Activated T-helper 1 cell treated with anti-CD3 and anti-CD28 coated beads, Interleukin-2, amount 50 U/mL, for 16 hours (primary cell): ENCODE measurements around the gene OR8G1.
"Not testable (repeated sequence)": the region's sequence is repeated elsewhere in the genome, so short reads cannot be mapped to it uniquely, and the experiment has no call there.

Source experiments
- DNase-seq, 2 donors: peaks; one replicate each; pipeline ENCODE4 v3.0.0-alpha.2; 2020; ENCODE audit warnings: low read depth in 1 of 2, low spot score in 1 of 2

The OR8G1 gene, protein sequence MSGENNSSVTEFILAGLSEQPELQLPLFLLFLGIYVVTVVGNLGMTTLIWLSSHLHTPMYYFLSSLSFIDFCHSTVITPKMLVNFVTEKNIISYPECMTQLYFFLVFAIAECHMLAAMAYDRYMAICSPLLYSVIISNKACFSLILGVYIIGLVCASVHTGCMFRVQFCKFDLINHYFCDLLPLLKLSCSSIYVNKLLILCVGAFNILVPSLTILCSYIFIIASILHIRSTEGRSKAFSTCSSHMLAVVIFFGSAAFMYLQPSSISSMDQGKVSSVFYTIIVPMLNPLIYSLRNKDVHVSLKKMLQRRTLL

DNA sequence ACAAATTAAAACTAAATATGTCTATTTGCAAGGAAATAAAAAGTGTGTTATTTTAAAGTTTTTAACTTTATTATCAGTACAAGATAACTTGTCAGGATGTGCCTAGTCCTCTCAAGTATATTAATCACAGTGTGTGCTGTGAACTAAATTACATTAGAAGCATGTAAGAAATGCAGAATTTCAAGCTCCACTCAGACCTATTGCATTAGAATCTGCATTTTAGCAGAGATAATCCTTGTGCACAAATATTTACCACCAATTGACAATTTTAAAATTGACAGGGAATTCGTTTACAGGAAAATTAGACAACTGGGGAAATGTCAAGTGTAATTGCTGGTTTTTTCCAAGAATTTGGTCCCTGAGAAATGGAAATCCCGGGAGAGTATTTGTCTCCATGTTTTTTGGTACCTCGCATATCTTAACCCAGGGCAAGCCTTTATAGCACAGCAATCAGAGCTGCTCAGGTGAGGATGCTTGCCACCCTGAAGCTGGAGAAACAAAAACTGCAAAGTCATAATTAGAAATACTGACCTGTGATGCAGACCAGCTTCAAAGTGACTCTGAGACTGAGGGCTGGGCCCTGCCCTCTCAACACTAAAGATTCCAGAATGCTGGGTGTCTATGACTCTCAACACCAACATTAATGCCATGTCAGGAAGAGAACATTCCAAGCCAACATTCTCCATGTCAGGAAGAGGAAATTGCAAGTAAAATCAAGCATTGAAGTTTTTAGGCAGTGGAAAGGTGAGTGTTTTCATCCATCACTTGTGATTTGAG, at the start of gene OR8G1:
OR8G1 (plus strand) TSS at position 475 of the 777 bp plus-strand sequence. CDS start 8,581 bp downstream, outside the sequence.
- no peak for DNase-seq

- no peak for DNase-seq
These were observed 47.5 kb upstream of the OR8G1 start for GRCh38 chr11:124193221-124194010.

- no peak for DNase-seq
These were observed 46.4 kb upstream of the OR8G1 start for GRCh38 chr11:124194293-124195188.

DNA sequence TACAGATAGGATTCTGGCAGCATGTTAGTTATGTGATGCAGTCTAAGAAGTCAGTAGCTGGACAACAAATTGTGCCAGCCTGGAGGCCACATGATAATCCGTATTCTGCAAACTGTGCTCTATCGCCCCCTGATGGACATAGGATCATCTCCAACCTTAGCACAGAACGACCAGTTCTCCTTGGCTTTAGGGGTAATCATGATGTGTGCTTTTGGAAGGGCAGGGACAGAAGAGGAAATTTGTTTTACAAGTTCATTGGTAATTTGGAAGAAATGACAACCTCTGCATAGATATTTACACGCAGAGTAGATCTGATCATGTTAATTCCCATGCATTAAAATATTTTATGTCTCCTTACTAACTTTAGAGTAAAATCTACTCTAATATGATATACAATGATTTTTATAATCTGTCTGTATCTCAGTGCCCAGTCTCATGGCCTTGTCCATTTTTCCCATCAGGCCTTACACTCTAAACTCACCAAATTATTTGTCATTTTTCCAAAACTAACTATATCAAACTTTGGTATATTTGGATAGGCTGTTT, 45.6 kb upstream of the OR8G1 start:
- DNase-seq, result peak in 1 of 2 donors; percentile 3

GRCh38 chr11:124197999-124198398, 42.9 kb upstream of the OR8G1 start:
- DNase-seq, result no peak

GRCh38 chr11:124198897-124199296, 42.0 kb upstream of the OR8G1 start:
- no peak for DNase-seq

- no peak for DNase-seq
These were observed 41.2 kb upstream of the OR8G1 start for GRCh38 chr11:124199702-124200101.

DNA sequence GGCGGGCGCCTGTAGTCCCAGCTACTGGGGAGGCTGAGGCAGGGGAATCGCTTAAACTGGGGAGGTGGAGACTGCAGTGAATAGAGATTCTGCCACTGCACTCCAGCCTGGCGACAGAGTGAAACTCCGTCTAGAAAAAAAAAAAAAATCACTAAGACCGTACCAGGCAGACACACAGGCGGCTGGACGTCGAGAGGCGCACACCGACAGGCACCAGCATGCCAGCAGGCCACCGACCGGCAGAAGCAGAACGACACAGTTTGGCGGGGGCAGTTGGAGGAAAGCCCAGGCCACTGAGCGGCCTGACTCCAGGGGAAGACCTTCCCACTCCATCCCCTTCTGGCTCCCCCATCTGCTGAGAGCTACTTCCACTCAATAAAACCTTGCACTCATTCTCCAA, 40.2 kb upstream of the OR8G1 start:
- no peak for DNase-seq

DNA sequence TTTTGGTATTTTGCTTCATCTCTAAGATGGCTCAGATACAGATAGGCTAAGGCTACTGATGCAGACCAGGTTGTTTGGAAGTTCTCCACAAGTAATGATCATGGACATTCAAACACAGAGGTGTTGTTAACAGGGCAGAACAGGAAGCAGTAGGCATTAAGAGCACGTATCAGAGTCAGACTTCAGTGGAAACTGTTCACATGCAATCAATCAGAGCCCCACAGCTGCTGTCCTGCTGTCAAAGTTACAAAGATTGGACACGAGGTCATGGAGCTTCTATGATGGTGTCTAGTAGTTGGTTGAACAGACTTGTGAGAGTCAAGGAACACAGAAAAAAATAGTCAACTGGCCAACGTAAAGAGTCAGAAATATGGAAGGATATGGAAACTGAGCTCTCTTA, 37.9 kb upstream of the OR8G1 start:
- no peak for DNase-seq

GRCh38 chr11:124204008-124204407, 36.9 kb upstream of the OR8G1 start:
- DNase-seq, result no peak

- DNase-seq, result no peak
These were observed 33.6 kb upstream of the OR8G1 start for GRCh38 chr11:124207102-124207792.

GRCh38 chr11:124209824-124210357, 31.0 kb upstream of the OR8G1 start:
- DNase-seq, result no peak

DNA sequence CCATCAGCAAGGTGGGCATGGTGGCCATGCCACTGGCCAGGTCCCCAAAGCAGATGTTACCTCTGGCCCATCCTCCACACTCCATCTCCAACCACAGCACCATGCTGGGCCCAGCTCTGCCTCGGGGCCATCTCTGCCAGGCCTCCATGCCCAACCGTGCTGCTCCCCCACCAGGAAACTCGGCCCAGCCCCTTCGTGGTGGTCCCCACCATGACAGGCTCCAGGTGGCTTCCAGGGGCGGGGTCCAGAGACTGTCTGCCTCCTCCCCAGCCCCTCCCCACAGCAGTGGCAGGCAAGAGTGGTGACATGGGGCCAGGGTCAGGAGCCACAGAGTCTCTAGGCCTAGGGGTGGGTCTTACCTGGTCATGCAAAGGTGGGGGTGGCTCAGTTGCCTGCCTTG, 30.5 kb upstream of the OR8G1 start:
- DNase-seq, result no peak

DNA sequence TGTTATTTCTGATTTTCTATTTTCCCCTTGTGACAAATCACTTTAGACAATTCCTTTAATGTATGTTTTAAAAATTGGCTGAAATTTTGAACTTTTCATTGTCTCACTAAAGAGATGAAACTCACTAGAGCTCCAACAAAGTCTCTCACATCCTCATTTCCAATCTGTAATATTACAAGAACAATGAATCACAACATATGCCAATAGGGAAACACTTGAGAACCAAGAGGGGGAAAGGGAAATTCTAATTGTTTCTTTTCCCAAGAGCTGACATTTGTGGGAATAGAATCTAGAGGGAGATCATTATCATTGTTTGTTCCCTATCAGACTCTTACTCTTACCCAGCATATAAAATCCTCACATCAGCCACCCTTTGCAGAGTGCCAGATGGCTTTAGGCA, 29.6 kb upstream of the OR8G1 start:
- DNase-seq, result no peak

GRCh38 chr11:124214027-124214426, 26.9 kb upstream of the OR8G1 start:
- DNase-seq, result no peak

GRCh38 chr11:124219126-124219525, 21.8 kb upstream of the OR8G1 start:
- DNase-seq, result no peak

GRCh38 chr11:124222407-124222806, 18.5 kb upstream of the OR8G1 start:
- no peak for DNase-seq

DNA sequence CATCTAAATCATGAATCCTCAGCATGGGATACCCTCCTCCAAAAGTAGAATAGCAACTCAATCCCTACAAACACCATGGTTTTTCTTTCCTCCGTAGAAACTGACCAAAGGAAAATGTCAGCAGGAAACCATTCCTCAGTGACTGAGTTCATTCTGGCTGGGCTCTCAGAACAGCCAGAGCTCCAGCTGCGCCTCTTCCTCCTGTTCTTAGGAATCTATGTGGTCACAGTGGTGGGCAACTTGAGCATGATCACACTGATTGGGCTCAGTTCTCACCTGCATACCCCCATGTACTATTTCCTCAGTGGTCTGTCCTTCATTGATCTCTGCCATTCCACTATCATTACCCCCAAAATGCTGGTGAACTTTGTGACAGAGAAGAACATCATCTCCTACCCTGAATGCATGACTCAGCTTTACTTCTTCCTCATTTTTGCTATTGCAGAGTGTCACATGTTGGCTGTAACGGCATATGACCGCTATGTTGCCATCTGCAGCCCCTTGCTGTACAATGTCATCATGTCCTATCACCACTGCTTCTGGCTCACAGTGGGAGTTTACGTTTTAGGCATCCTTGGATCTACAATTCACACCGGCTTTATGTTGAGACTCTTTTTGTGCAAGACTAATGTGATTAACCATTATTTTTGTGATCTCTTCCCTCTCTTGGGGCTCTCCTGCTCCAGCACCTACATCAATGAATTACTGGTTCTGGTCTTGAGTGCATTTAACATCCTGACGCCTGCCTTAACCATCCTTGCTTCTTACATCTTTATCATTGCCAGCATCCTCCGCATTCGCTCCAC, 16.1 kb upstream of the OR8G1 start:
- not testable (repeated sequence) for DNase-seq

DNA sequence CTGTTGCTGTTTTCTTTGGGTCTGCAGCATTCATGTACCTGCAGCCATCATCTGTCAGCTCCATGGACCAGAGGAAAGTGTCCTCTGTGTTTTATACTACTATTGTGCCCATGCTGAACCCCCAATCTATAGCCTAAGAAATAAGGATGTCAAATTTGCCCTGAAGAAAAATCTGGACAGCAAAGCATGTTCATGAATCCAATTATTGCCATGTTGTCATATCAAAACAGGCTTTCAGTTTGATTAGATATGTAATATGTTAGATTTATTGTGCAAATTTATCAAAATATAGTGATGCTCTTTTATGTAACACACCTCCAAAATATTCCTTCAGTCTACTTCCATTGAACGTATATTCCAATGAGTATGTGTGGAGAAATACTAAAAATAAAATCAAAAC, 15.4 kb upstream of the OR8G1 start:
- DNase-seq, result no peak
